ENCODE results near the gene UBE3C.

DNA sequence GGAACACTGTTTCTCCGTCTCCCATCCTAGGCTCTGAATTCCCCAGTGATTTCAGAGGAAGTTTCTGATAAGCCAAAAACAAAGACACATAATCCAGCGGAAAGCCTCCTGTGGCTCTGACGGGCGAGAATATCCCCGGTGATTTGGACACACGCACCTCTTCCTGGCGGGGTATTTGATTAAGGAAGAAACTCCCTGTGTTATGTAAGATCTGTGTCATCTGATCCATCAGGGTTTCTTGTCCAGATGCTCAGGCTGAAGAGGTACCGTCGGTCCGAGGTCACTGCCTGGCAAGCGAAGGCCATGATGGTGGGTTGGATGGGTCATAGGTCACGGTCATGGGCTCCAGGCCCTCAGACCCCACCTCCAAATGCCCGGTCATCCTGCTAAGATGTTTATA is 158.5 kb downstream of the UBE3C start:
- TF ChIP-seq, protein P1, sequence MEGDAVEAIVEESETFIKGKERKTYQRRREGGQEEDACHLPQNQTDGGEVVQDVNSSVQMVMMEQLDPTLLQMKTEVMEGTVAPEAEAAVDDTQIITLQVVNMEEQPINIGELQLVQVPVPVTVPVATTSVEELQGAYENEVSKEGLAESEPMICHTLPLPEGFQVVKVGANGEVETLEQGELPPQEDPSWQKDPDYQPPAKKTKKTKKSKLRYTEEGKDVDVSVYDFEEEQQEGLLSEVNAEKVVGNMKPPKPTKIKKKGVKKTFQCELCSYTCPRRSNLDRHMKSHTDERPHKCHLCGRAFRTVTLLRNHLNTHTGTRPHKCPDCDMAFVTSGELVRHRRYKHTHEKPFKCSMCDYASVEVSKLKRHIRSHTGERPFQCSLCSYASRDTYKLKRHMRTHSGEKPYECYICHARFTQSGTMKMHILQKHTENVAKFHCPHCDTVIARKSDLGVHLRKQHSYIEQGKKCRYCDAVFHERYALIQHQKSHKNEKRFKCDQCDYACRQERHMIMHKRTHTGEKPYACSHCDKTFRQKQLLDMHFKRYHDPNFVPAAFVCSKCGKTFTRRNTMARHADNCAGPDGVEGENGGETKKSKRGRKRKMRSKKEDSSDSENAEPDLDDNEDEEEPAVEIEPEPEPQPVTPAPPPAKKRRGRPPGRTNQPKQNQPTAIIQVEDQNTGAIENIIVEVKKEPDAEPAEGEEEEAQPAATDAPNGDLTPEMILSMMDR (IDR thresholded peaks at IDR 0.05) = no peak
- TF ChIP-seq POLR2A (IDR thresholded peaks at IDR 0.05) = no peak
